HG02840 (cell line): Measurements from ENCODE around the gene PIBF1.
"Not testable (repeated sequence)": the region's sequence is repeated elsewhere in the genome, so short reads cannot be mapped to it uniquely, and the experiment has no call there.

Experiments
- ATAC-seq: cut with Tn5 transposase; IDR thresholded peaks from one replicate; pipeline ENCODE4 v1.9.1; 2021; ENCODE audit warnings: mild to moderate bottlenecking, moderate library complexity, moderate number of reproducible peaks; ENCODE audit not compliant: unreplicated experiment, low FRiP score

The PIBF1 gene, protein sequence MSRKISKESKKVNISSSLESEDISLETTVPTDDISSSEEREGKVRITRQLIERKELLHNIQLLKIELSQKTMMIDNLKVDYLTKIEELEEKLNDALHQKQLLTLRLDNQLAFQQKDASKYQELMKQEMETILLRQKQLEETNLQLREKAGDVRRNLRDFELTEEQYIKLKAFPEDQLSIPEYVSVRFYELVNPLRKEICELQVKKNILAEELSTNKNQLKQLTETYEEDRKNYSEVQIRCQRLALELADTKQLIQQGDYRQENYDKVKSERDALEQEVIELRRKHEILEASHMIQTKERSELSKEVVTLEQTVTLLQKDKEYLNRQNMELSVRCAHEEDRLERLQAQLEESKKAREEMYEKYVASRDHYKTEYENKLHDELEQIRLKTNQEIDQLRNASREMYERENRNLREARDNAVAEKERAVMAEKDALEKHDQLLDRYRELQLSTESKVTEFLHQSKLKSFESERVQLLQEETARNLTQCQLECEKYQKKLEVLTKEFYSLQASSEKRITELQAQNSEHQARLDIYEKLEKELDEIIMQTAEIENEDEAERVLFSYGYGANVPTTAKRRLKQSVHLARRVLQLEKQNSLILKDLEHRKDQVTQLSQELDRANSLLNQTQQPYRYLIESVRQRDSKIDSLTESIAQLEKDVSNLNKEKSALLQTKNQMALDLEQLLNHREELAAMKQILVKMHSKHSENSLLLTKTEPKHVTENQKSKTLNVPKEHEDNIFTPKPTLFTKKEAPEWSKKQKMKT

DNA sequence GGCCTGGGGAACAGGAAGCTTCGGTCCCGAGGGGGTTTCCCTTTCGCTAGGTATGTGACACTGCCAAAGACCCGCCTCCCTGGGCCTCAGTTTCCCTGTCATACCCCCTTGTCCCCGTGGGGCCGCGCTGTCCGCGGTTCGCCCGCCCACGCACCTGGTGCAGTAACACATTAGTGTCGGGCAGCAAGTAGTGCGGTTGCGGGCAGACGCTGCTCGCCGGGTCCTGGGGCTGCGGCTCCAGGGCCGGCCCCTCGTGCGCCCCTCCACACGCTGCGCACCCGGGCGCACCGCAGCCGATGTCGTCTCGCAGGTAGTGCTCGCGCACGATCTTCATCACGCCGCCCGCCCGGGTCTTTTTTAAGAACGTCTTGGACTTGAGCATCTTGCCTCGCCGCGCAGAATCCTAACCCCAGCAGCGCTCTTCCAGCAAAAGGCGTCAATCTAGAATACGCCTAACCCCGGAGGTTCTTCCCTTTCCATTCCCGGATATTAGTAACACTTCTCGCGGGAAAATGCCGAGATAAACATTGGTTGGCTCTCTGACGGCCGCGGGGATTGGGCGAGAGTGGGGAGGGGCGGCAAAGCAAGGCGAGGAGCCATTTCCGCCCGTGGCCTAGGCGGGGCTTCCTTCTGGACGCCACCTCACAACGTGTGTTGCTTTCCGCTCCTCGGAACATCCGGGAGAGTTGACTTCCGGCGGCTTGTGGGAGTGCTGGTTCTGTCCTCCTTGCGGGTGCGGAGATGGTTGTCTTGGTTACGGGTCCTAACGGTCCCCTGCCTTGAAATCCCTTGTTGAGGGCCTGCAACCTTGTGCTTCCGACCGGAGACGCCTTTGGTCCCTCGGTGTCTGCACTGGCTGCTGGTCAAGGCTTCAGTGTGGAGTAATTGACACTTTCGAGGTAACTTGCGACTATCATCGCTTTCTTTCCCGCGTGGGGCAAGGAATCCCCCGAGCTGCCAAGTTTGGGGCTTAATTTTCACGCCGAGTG is at the start of gene PIBF1, which contains the start of gene DIS3:
Gene PIBF1, plus strand, starts transcription at position 683 of the 989 bp plus-strand sequence. CDS start 1,337 bp downstream, outside the sequence.
Gene DIS3, minus strand, starts transcription at position 450 of the 989 bp plus-strand sequence. Its CDS starts 68 bp downstream, at position 382.
- ATAC-seq = peak; percentile 98

DNA sequence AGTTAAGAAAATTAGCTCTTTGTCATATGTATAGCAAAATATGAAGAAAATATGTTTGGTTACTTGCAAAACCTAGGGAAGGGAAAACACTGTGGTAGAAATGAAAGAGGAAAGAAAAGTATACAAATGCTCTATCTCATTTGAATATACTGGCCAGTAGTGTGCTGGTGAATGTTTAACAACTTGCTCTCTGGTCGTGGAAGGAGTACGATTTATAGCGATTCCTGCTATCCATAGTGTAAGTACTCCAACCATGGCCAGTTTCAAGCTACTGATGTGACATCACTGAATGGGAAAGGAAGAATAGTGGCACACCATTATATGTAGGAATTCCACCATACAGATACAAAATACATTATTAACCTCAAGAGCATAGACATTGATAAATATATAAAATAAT is 44.9 kb upstream of the PIBF1 start:
- ATAC-seq = no peak

DNA sequence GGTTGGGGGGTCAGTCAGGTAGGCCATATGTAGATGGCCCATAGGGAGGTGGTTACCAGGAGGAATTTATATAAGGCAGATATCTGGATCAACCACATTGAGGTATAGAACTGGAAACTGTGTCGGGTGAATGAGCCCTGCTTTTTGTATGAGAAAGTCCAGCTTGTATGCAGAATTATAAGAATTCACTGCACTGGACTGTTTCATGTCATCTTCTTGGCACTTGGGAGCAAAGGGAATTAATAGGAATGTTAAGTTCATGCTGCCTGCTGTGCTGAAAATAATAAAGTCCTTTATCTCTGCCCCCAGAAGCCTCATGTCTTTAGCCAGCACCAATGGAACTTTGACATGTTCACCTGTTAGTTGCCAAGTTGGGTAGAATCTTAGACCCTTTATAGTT is 41.9 kb upstream of the PIBF1 start:
- no peak for ATAC-seq

DNA sequence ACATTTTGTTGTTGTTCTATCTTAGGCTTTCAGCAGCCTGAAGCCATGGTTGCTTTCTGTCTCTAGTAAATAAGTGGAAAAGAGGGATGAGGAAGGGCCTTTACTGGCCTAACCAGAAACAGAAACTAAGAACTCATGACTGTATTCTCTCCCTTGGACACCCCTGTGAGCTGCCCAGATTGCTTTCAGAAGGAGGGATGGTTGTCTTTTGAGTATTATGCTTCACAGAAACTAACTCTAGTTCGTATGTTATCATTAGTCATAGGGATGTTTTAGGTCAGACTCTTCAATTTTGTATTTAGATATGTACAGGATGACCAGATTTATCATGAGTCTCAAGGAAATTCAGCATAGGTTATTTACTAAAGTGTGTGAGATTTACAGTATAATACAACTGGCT is 36.7 kb upstream of the PIBF1 start:
- ATAC-seq = no peak

DNA sequence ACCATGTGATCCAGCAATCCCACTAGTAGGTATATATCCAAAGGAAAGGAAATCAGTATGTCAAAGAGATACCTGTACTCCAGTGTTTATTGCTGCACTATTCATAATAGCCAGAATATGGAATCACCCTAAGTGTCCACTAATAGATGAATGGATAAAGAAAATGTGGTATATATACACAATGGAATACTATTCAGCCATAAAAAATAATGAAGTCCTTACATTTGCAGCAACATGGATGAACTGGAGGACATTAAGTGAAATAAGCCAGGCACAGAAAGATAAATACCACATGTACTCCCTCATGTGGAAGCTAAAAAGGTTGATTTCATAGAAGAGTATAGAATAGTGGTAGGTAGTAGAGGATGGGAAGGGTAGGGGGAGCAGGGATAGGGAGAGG is 30.7 kb upstream of the PIBF1 start:
- no peak for ATAC-seq

DNA sequence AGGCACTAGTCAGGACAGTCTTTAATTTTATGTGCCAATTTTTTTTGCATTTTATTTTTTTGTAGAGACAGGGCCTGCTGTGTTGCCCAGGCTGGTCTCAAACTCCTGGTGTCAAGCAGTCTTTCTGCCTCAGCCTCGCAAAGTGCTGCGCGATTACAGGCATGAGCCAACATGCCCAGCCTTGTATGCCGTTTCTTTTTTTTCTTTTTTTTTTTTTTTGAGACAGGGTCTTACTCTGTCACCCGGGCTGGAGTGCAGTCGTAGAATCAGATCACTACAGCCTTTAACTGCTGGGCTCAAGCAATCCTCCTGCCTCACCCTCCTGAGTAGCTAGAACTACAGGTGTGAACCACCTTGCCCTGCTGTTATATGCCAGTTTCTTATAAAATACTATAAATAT is 27.8 kb upstream of the PIBF1 start:
- no peak for ATAC-seq

DNA sequence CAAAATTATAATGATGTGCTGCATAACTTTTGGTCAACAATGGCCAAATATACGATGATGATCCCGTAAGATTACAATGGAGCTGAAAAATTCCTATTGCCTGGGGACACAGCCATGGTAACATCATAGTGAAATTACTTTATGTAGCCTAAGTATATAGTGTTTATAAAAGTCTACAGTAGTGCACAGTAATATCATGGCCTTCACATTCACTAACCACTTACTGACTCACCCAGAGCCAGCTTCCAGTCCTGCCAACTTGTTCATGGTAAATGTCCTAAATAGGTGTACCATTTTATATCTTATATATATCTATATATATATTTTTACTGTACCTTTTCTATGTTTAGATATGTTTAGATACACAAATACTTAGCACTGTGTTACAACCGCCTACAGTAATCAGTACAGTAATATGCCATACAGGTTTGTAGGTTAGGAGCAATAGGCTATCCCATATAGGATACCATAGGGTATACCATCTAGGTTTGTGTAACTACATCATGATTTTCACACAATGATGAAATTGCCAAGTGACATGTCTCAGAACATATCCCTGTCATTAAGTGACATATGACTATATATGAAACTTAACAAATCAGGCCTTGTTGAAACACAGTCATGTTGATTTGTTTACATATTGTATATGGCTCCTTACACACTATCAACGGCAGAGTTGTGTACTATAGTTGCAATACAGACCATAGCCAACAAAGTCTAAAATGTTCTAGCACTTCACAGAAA is 24.0 kb upstream of the PIBF1 start:
- no peak for ATAC-seq

DNA sequence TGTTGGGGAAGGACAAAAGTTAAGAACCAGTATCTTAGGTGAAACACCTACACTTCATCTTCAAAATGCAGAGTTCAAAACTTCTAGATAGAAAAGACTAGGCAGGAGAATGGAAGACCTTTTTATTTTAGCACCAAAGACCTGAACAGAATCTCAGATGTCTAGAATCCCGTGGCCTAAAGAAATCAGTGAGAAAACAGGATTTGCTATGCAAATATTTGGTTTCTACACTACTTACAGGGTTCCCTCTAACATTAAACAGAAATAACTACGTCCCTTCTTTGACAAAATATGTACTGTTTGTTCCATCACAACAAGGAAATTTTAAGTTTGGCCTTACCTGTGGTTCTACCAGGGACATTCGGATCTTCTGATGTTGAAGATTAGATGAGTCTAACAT is 21.7 kb upstream of the PIBF1 start:
- no peak for ATAC-seq

DNA sequence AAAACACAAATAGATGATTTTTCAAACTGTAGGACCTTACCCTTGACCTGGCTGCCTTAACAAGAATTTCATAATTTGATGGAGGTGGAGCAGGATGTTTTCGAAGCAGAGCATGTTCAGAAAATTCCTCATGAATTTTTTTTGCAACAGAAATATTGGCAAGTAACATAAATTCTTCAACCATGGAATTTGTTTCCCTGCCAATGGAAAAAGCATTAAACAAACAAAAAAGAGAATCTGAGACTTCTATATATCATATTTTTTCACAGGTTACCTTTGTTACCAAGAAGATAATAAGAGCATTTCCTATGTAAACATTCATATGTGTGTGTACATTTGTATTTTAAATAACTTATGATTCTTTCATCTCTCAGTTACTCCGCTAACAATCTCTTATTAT is 18.5 kb upstream of the PIBF1 start:
- ATAC-seq = no peak

DNA sequence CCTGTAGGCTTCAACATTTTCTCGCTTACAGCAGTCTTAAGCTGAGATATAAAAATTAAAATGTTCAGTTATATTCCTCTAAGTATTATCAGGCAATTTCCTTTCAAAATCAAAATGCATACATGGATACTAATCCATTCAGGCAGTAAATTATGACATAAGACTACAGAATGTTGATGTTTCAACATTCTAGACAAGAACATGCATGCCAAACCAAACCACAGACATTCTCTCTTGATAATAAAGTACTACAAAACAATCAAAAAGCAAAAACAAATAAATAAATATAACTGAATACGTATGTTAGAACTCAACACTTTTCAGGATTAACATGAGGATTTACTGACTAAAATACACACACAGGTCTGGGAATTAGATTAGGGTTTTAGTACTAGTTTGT is 7.9 kb upstream of the PIBF1 start:
- no peak for ATAC-seq

DNA sequence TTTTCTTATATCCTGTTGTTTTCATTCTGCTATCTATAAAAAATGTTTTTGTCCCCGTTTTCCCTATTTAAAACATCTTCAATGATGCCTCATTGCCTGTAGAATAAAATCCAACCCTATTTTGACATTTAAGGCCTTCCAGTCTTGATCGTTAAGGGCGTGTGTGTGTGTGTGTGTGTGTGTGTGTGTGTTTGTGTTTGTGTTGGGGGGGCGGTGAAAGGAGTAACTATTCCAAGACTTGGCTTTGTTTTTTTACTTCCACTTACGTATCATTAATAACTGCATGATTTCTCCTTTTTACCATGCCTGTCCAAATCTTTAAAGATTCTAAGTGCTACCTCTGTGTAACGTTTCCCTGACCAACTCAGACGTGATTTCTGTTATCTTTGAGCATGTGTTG is 784 bp downstream of the PIBF1 start:
- ATAC-seq = no peak

DNA sequence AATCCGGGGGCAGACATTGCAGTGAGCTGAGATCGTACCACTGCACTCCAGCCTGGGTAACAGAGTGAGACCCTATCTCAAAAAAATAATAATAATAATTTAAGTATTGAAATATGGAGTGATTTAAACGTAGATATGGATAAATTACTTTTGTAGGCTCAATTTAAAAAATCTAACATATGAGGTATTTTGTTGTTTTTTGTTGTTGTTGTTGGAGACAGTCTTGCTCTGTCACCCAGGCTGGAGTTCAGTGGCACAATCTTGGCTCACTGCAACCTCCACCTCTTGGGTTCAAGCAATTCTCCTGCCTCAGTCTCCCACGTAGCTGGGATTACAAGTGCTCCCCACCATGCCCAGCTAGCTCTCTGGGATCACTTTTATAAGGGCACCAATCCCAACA is 2.7 kb downstream of the PIBF1 start:
- ATAC-seq = not testable (repeated sequence)

DNA sequence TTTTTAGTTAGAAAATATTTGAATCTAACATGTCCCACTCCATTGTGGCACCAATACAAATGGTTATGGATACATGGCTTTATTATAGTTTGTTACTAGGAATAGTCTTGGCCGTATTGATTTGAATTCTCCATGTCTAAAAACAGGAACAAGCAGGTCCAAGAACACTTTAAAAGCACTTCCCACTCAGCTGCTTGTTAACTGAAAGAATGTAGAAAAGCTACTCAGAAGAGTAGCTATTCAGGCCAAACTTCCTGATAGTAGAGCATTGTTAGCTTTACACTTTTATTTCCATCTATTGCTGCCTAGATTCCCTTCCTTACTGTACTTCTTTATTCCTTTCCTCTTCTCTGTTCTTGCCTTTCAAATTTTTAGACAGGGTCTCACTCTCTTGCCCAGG is 6.9 kb downstream of the PIBF1 start:
- ATAC-seq = no peak

DNA sequence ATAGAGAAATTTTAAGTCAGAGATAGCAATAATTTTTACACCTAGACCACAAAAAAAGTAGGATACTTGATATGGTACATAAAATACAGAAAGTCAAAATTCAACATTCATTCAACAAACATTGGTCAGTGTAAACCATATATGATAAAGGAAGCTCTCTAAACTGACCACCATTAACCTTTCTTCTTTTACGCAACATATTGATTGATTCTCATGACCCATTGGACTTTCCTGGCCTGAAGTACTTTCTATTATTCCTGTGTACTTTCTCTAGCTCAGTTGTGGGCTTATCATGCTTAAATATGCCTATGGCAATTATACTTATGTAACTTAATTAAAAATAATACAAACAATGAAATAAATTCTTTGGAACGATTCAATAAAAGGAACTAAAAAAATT is 10.7 kb downstream of the PIBF1 start:
- ATAC-seq = no peak

DNA sequence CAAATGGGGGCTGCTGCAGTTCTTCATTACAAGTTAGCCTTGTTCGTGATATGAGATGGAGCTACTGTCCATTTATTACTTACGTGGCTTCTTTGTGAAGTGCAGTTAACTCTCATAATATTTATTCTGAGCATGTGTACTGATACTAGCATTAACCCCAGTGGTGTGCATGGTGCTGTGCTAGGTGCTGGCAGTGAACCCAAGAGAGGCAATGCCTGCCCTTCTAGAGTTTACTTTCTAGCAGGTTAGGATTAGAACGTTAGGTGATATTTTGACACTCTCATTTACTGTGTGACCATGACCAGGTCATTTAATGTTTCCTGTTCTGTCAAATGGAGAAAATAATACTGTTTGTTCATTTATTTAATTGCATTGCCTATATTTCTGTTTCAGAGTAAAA is 16.9 kb downstream of the PIBF1 start:
- no peak for ATAC-seq

DNA sequence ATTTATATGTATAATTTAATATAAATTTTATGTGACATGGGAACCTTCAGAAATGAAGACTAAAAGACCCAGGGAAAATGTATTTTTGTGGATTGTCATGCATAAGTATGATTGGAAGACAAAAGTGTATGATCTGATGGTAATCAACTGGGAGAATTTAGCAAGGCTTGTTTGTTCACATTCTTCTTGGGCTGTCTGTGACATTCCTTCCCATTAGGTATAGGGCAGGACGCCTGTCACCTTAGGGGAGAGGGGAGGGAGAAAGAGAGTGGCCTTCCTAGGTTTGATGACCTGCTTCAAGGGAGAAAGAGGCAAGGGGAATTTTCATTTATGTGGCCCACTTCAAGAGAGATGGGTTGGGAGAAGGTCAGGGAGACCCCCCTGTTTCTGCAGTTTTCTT is 22.4 kb downstream of the PIBF1 start:
- no peak for ATAC-seq

DNA sequence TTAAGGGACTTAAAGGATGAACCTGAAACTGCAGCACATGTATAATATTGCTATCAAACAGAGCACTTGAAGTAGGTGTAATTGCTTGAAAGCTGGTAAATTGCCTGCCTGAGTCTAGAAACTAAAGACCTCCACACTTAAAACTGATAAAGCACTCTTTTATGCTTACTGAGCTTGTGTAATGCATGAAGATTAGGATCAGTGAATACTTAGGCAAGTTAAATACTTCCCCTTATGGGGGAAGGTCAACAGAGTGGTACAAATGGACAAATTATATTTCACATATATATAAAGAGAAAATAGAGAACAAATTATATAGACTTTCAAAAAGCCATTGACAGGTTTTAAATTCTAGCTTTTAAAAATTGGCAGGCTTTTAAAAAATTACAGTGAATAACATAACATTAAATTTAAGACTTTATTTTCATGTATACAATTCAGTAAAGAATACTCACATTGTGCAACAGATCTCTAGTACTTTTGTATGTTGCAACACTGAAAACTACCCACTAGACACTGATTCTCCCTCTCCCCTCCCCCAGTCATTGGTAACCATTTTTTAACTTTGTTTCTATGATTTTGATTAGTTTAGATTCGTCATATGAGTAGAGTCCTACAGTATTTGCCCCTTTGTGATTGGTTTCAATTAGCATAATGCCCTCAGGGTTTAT is 23.9 kb downstream of the PIBF1 start:
- no peak for ATAC-seq

DNA sequence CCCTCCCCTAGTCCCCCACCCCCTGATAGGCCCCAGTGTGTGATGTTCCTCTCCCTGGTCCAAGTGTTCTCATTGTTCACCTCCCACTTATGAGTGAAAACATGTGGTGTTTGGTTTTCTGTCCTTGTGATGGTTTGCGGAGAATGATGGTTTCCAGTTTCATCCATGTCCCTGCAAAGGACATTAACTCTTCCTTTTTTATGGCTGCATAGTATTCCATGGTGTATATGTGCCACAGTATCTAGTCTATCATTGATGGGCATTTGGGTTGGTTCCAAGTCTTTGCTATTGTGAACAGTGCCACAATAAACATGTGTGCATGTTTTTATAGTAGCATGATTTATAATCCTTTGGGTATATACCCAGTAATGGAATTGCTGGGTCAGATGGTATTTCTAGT is 24.6 kb downstream of the PIBF1 start:
- not testable (repeated sequence) for ATAC-seq

DNA sequence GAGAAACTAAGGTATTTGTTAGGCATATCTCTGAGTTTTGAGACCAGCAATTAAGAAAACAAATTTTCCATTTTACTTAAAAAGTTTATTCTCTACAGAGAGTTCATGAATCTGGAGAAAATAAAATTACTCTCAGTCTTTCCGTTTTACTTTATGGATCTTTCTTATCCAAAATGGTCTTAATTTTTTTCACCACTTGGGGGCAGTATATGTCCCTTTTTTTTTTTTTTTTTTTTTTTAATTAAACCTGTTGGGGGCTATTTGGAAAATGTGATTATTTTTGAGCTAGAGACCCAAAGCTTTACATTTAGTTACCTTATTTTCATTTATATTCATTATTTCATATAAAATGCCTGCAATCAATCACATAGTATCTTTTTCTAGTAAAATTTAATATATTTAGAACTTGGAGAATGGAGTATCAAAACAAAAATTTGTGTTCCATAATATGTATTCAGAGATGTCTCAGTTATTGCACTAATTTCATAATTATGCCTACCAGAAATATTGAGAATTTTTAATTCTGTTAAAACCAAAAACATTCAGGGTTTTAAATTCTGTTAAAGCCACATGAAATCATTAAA is 27.1 kb downstream of the PIBF1 start:
- no peak for ATAC-seq
